HEK293 (cell line): ENCODE measurements around the gene SEMA3G.

Experiments used
- CTCF ChIA-PET: fragments of 350-600 bp; formaldehyde crosslinking; extraction: SDS; loops from one replicate; lab custom pipeline; 2021; ENCODE audit warnings: antibody characterized with exemption; lab: Yijun Ruan, JAX
- POLR2A ChIA-PET: fragments of 300-600 bp; formaldehyde crosslinking; extraction: SDS; loops from one replicate; lab custom pipeline; 2020; ENCODE audit warnings: antibody characterized with exemption, inconsistent platforms; lab: Yijun Ruan, JAX
- H3K27ac ChIP-seq: fragments of 200-500 bp; sonication (Bioruptor generic); 2 replicates; pipeline ENCODE4 v1.5.1; 2014; ENCODE audit warnings: low read depth, low read length, control low read depth, inconsistent platforms; ENCODE audit errors: extremely low read depth
- H3K36me3 ChIP-seq, 2 experiments: fragments of 200-500 bp in 1 of 2; sonication (Bioruptor generic) in 1 of 2; 1 replicate in 1 of 2; 2 replicates in 1 of 2; pipeline ENCODE4 v1.5.1; 2014 to 2017; ENCODE audit warnings: inconsistent platforms in 2 of 2, low read length in 2 of 2; ENCODE audit not compliant: control insufficient read depth in 2 of 2, insufficient read depth in 1 of 2
- H3K4me1 ChIP-seq: fragments of 200-500 bp; sonication (Bioruptor generic); 2 replicates; pipeline ENCODE4 v1.5.1; 2014; ENCODE audit warnings: mild to moderate bottlenecking, low read length, inconsistent platforms; ENCODE audit not compliant: control insufficient read depth, insufficient read depth
- H3K4me3 ChIP-seq: 2 replicates; pipeline ENCODE4 v1.5.1; 2011; ENCODE audit warnings: low read depth, mild to moderate bottlenecking, control low read depth, low read length, moderate library complexity
- H3K9me3 ChIP-seq: fragments of 200-500 bp; sonication (Bioruptor generic); 2 replicates; pipeline ENCODE4 v1.5.1; 2014; ENCODE audit warnings: low read depth, low read length, inconsistent platforms; ENCODE audit not compliant: control insufficient read depth, insufficient read depth
- AEBP2 ChIP-seq: fragments of 450-650 bp; formaldehyde crosslinking; IDR thresholded peaks from 2 replicates; pipeline ENCODE4 v1.5.1; 2016; ENCODE audit warnings: missing biosample characterization, missing genetic modification characterization, borderline replicate concordance
- BCL11B ChIP-seq: fragments of 450-650 bp; formaldehyde crosslinking; IDR thresholded peaks from 2 replicates; pipeline ENCODE4 v1.5.1; 2016; ENCODE audit warnings: low read depth, missing biosample characterization, missing genetic modification characterization
- IKZF3 ChIP-seq: fragments of 450-650 bp; IDR thresholded peaks from 2 replicates; pipeline ENCODE4 v1.5.0; 2018; ENCODE audit warnings: missing biosample characterization, mild to moderate bottlenecking, missing genetic modification characterization, moderate library complexity
- PRDM1 ChIP-seq: fragments of 450-650 bp; formaldehyde crosslinking; IDR thresholded peaks from 2 replicates; pipeline ENCODE4; 2016; ENCODE audit warnings: missing biosample characterization, missing genetic modification characterization
- SETDB1 ChIP-seq: IDR thresholded peaks from one replicate; pipeline ENCODE4 v1.6.1; 2017; ENCODE audit warnings: mild to moderate bottlenecking, low read length, moderate library complexity, mixed read lengths; ENCODE audit not compliant: insufficient read length
- SP2 ChIP-seq: fragments of 450-650 bp; formaldehyde crosslinking; IDR thresholded peaks from 2 replicates; pipeline ENCODE4 v1.5.1; 2016; ENCODE audit warnings: missing biosample characterization, missing genetic modification characterization
- ZBTB11 ChIP-seq: fragments of 450-650 bp; formaldehyde crosslinking; conservative IDR thresholded peaks from 2 replicates; pipeline ENCODE4 v1.5.1; 2016; ENCODE audit warnings: low read depth, missing biosample characterization, missing genetic modification characterization
- ZNF133 ChIP-seq: fragments of 450-650 bp; formaldehyde crosslinking; IDR thresholded peaks from 2 replicates; pipeline ENCODE4 v1.5.1; 2016; ENCODE audit warnings: missing biosample characterization, missing genetic modification characterization
- ZNF140 ChIP-seq: fragments of 450-650 bp; formaldehyde crosslinking; IDR thresholded peaks from 2 replicates; pipeline ENCODE4 v1.5.1; 2016; ENCODE audit warnings: missing biosample characterization, missing genetic modification characterization
- ZNF18 ChIP-seq: fragments of 450-650 bp; formaldehyde crosslinking; IDR thresholded peaks from 2 replicates; pipeline ENCODE4 v1.5.1; 2016; ENCODE audit warnings: missing biosample characterization, missing genetic modification characterization
- ZNF214 ChIP-seq: fragments of 450-650 bp; formaldehyde crosslinking; IDR thresholded peaks from 2 replicates; pipeline ENCODE4 v1.5.1; 2017; ENCODE audit warnings: missing biosample characterization, mild to moderate bottlenecking, missing genetic modification characterization, borderline replicate concordance
- ZNF280C ChIP-seq: fragments of 450-650 bp; formaldehyde crosslinking; IDR thresholded peaks from 2 replicates; pipeline ENCODE4 v1.5.1; 2016; ENCODE audit warnings: missing biosample characterization, missing genetic modification characterization
- ZNF311 ChIP-seq: fragments of 450-650 bp; formaldehyde crosslinking; IDR thresholded peaks from 2 replicates; pipeline ENCODE4 v1.5.1; 2017; ENCODE audit warnings: missing biosample characterization, missing genetic modification characterization, borderline replicate concordance
- ZNF362 ChIP-seq: fragments of 450-650 bp; formaldehyde crosslinking; IDR thresholded peaks from 2 replicates; pipeline ENCODE4 v1.5.1; 2016; ENCODE audit warnings: missing biosample characterization, missing genetic modification characterization
- ZNF501 ChIP-seq: fragments of 450-650 bp; formaldehyde crosslinking; IDR thresholded peaks from 2 replicates; pipeline ENCODE4 v1.5.1; 2016; ENCODE audit warnings: missing biosample characterization, missing genetic modification characterization
- ZNF514 ChIP-seq: fragments of 450-650 bp; formaldehyde crosslinking; IDR thresholded peaks from 2 replicates; pipeline ENCODE4 v1.5.1; 2016; ENCODE audit warnings: missing biosample characterization, missing genetic modification characterization
- ZNF560 ChIP-seq: fragments of 450-650 bp; formaldehyde crosslinking; IDR thresholded peaks from 2 replicates; pipeline ENCODE4 v1.5.1; 2017; ENCODE audit warnings: missing biosample characterization, missing genetic modification characterization, borderline replicate concordance
- ZNF596 ChIP-seq: fragments of 450-650 bp; IDR thresholded peaks from 2 replicates; pipeline ENCODE4 v1.5.0; 2018; ENCODE audit warnings: missing biosample characterization, mild to moderate bottlenecking, missing genetic modification characterization, moderate library complexity
- ZNF610 ChIP-seq: fragments of 450-650 bp; formaldehyde crosslinking; IDR thresholded peaks from 2 replicates; pipeline ENCODE4 v1.5.1; 2016; ENCODE audit warnings: missing biosample characterization, missing genetic modification characterization, borderline replicate concordance
- ZNF629 ChIP-seq: fragments of 450-650 bp; formaldehyde crosslinking; IDR thresholded peaks from 2 replicates; pipeline ENCODE4 v1.5.1; 2017; ENCODE audit warnings: missing biosample characterization, missing genetic modification characterization
- ZNF677 ChIP-seq: fragments of 450-650 bp; IDR thresholded peaks from 2 replicates; pipeline ENCODE4 v1.5.0; 2018; ENCODE audit warnings: missing biosample characterization, mild to moderate bottlenecking, missing genetic modification characterization, moderate library complexity
- ZNF747 ChIP-seq: fragments of 450-650 bp; formaldehyde crosslinking; IDR thresholded peaks from 2 replicates; pipeline ENCODE4 v1.5.1; 2016; ENCODE audit warnings: missing biosample characterization, missing genetic modification characterization
- ZNF843 ChIP-seq: fragments of 450-650 bp; formaldehyde crosslinking; IDR thresholded peaks from 2 replicates; pipeline ENCODE4 v1.5.1; 2016; ENCODE audit warnings: missing biosample characterization, missing genetic modification characterization

SEMA3G gene

GRCh38 chr3:52480768-52481715 is 36.1 kb upstream of the SEMA3G start:
- POLR2A ChIA-PET, result no interaction called here
- H3K36me3 ChIP-seq, result peaks cover 1 to 95% of the 10 kb centered on the region in 2 experiments; a peak in 2 of 3 replicates
- no peak overlapping the region for H3K27ac ChIP-seq
- no peaks in the 10 kb centered on the region for H3K4me1 ChIP-seq
- H3K4me3 ChIP-seq, result no peak overlapping the region
- no peaks in the 10 kb centered on the region for H3K9me3 ChIP-seq
- CTCF ChIA-PET, result interaction anchor here (0.9 to 1.9 kb wide), 3 partner anchors 9 to 36 kb away, joined by 3 to 5 read pairs (median 4); no protein-coding TSS in a partner anchor
- TF ChIP-seq ZNF362 (tag by site-specific recombination), result no peak
- TF ChIP-seq ZNF514, result no peak
- TF ChIP-seq SP2, result no peak
- TF ChIP-seq ZNF596 (tag by site-specific recombination), result no peak
- no peak for TF ChIP-seq ZNF133
- TF ChIP-seq AEBP2 (tag by site-specific recombination), result no peak
- TF ChIP-seq ZNF311 (tag by site-specific recombination), result no peak
- TF ChIP-seq ZNF501 (tag by site-specific recombination), result no peak
- TF ChIP-seq ZNF610 (tag by site-specific recombination), result no peak
- TF ChIP-seq ZNF677, result no peak
- TF ChIP-seq ZNF140 (tag by site-specific recombination), result no peak
- no peak for TF ChIP-seq IKZF3 (tag by site-specific recombination)
- TF ChIP-seq ZNF560 (tag by site-specific recombination), result no peak
- TF ChIP-seq ZNF214 (tag by site-specific recombination), result no peak

GRCh38 chr3:52479877-52480575 is 35.1 kb upstream of the SEMA3G start:
- H3K4me3 ChIP-seq, result no peak overlapping the region
- peaks cover 7 to 95% of the 10 kb centered on the region in 2 experiments; a peak in 2 of 3 replicates for H3K36me3 ChIP-seq
- CTCF ChIA-PET, result interaction anchor here (0.9 kb wide), 1 partner anchor 32 kb away, joined by 4 read pairs; no protein-coding TSS in a partner anchor
- POLR2A ChIA-PET, result interaction anchor here (1.0 kb wide), 1 partner anchor 9 kb away, joined by 3 read pairs; no protein-coding TSS in a partner anchor
- H3K9me3 ChIP-seq, result no peaks in the 10 kb centered on the region
- no peaks in the 10 kb centered on the region for H3K4me1 ChIP-seq
- H3K27ac ChIP-seq, result no peak overlapping the region
- TF ChIP-seq PRDM1 (tag by site-specific recombination) (no peak), ZNF747 (no peak), ZNF560 (tag by site-specific recombination) (no peak), ZNF843 (no peak), SETDB1 (no peak), ZNF629 (tag by site-specific recombination) (no peak), ZBTB11 (tag by site-specific recombination) (no peak), ZNF18 (tag by site-specific recombination) (no peak), ZNF280C (no peak), BCL11B (no peak)
